DMS 273 (cell line): ENCODE results near the gene DNASE1.
"Not testable (repeated sequence)": the region's sequence is repeated elsewhere in the genome, so short reads cannot be mapped to it uniquely, and the experiment has no call there.

Experiments used
- DNase-seq: peaks from one replicate; lab custom pipeline; 2025; ENCODE audit not compliant: unreplicated experiment; lab: John Stamatoyannopoulos, UW

DNASE1 gene

DNA sequence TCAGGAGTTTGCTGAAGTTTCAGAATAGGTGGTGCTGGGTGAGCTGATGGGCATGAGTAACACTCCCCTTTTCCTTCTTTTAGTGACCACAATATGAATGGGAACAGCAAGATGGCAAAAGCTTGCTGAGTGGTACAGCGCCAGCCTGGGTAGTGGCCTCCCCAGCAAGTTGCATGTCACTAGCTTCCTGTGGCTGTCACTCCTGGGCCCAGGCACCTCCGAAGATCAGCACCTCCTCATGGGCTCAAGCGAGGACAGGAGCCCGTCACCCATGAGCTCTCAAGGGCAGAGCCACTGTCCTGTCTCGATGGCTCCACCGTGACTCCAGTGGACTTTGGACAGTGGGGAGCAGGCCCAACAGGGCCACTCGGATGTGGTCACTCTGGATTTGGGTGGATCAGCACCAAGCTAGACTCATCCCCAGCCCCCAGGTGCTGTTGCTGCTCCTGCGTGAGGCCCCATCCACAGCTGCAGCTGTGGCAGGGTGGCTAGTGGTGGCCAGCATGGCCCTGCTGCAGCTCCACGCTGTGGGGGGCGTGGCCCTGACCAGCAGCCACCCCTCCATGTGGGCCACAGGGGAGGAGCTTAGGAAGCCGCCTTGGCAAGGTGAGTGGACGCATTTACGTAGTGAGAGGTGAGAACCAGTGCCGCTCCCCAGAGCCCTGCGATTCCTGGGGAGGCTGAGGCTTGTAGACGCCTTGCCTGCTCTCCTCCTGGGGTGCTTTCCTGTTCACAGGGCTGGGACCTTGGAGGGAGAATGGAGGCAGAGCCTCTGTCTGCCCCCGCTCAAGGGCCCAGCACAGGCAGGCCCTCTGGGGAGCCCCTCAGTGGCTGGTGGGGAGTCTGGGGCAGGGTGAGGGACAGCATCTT is 13.6 kb upstream of the DNASE1 start:
- DNase-seq = no peak

DNA sequence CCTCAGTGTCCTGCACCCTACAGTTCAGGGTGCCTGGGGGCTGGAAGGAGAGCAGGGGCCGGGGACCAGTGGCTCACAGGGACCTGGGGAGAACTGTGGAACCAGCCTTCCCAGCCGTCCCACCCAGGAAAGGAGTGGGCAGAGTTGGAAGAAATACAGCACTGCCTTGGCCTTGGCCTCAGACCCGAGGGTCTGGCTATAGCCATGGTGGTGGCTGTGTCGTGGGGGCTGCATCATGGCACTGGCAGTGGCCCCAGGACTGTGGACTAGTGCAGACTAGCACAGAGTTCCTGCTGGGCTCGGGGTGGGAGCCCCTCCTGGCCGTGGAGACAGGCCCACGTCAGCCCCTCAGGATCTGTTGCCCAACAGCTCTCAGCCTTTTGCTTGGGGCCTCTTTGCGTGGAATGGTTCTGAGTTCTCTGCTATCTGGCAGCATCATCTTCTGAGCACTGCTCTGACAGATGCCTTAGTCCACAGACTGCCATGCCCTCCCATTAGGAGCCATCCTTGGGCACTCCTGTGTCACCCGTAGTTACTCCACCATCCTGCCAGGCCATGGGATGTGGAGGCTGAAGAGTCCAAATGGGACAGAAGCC is 12.6 kb upstream of the DNASE1 start:
- DNase-seq = no peak

DNA sequence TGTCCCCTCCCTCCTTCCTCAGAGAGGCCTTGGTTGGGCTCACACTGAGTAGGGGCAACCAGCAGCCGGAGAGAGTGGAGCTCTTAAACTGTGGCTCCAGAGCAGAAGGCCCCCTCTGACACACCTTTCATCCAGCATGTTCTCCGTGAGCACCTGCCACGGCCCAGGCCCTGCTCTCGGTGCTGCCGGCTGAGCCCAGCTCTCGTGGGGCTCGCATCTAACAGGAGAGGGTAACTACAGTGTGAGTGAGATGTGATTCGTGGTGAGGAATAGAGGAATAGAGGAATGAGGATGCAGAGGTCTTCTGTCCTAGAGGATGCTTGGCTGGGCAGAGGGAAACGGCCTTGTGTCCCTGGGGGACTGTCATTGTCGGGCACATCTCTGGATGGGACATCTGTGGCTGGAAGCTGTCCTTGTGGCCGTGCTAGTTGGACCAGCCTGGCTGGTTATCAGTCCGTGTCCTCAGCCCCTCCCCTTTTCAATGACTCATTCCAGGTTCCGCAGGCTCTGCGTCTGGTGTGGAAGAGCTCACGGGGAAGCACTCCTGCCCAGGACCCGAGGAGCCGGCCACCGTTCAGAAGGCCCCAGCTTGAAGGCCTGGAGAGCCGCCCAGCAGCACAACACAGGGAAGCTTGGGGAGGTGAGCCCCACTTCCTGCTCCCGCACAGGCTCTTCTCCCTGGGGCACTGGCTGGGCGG is 11.9 kb upstream of the DNASE1 start:
- no peak for DNase-seq

DNA sequence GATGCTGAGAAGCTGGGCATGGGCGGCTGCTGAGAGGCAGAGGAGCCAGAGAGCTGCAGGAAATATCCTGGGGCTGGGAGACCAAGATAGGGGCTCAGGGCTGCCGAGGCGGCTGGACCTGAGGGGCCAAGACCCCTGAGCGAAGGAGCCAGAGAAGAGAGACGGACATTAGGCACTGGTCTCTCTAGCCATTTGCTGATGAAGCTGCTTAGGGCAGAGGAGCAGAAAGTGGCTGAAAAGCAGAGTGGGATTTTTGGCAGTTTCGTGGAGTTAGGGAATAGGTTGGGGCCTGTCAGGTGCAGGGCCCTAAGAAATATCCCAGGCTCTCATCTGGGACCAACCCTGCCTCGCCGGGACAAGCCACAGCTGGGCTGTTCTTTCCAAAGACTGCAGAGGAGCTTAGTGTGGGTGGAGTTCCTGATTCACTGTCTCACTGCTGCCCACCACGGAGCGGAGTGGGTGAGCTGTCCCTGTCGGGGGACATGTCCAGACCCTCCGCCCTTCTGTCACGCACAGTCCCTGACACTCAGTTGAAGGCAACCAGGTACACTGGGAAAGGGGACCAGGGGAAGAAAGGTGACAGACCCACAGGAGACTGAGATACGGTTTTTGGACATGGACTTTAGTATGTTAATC is 11.3 kb upstream of the DNASE1 start:
- DNase-seq = no peak

DNA sequence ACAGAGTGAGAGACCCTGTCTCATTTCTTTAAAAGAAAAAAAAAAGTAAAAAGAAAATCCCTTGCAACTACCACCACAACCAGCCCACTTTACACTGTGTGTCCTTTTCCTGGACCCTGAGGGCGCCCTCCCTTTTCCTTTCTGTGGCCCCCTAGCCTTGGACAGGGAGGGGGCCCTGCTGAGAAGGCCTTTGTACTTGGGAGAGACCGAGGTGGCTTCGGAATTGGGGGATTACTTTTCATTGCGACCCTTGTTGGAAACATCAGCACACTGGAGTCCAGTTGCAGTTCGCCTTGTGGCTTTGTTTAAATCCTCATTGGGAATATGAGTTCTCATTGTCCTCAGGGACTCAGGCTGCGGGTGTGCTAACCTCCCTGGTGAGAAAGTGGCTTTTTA is 9.4 kb upstream of the DNASE1 start:
- no peak for DNase-seq

DNA sequence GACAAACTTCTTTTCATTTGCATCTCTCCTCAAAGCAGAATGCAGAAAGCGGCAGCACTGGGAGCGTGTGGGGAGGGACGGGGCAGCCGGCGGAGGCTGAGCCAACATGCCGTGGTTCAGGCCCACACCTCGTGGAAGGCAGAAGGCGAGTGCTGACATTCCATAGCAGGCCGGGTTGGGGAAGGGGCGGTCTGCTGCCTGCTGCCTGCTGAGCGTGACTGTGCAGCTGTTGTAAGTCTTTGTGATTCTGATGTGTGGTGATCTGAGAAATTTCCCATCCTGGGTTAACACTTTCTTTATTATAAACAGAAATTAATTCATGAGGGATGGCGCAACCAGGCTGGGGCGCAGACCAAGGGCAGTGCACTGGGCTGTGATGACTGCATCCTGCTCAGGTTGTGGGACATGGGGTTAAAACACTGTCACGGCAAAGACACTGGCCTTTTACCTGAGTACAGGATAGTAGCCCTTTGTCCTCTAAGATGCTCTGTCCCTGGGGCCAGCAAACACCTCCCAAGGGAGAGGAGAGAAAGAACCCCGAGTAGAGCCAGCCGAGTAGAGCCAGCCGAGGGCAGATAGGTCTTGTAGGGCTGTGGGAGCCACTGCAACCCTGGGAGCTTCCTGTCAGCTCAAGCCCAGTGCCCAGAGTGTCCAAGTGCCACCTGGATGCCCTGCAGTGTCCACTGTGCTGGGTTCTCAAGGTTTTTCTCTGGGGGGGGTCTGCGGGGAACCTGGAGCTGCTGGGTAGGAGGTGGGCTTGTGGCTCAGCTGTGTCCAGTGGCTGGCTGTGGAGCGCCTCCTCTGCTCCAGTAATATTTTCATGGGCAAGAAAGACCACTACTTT is 8.8 kb upstream of the DNASE1 start:
- peak; percentile 39 for DNase-seq

DNA sequence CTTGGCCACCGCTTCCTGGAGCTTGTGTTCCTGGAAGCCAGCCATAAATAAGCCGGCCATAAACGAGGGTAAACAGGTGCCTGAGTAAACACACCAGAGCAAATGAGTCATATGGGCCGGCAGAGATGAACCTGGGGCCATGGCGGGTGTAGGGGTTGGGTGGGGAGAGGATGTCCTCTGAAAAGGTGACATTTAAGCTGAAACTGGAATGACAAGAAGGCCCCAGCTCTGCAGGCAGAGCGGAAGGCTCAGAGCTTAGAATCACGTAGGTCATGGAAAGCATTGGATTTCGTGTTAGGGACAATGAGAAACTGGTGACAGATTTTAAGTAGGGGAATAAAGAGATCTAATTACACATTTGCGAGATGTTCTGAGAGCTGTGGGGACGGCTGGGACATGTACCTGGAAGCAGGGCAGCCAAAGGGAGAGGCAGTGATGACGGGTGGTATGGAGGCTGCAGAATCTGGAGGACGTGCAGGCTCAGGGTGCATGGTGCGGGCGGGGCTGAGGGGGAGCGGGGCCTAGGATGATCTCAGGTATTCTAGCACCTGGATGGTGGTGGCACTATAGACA is 8.1 kb upstream of the DNASE1 start:
- DNase-seq = no peak

DNA sequence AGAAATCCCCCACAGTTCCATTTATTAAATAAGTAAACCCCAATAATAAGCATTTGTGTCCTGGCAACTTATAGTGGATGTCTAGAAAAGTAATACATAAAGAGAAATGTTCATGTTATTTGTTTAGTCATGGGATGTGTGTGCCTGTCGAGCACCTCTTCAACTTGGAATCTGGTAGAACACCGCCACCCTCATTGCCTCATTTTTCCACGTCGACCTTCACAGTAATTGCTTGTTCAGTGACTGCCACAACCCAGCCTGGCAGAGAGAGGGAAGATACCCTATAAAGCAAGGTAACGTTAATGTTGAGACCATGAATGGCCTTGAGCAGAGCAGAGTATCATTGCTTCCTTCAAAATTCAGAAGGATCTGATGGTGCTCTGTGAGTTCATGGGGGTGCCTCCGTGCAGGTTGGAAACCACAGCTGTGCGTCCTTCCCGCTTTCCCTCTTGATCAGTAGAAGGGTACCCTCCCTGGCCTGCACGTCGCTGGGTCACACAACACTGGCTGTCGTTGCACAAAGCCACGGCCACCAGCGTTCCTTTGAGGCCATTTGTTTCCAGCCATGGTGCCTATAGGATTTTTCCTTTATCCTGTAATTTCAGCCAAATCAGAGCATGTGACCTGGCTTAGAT is 3.7 kb upstream of the DNASE1 start:
- no peak for DNase-seq

DNA sequence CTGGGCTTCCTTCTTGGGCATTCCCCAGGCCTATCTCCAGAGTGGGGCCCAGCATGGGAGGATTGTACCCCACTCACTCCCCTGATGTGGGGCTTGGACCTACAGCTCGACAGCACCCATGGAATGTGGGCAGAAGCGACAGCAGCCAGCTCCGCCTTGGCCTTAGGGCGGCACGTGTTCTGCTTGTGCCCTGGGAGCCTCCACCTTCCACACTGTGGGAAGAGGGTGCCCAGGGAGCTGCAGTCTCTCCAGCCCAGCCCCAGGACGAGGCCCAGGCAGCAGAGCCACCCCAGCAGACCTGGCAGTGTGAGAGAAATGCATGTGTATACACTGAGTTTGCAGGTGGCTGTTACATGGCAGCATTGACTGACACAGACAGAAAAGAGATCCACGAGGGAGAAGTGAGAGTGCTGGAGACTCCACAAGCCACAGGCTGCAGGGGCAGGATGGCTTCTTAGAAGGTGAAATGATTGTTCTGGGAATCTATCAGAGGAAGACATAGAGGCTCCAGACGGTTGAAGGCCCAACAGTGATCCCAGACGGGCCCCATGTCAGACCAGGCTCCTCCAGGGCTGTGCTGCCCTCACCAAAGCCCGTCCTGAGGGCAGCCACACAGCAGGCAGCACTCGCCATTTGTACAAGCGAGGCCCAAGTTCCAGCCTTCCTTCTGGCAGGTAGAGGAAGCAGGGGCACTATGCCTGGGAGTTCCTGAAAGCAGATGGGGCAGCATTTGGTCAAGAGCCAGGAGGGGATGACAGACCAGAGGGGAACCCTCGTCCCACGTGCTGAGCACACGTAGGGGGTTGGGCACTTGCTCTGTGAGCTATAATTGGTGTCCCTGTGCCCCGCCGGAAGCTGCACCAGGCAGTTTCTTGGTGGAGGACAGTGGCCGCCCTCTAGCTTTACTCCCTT is 2.8 kb upstream of the DNASE1 start:
- peak; percentile 68 for DNase-seq

DNA sequence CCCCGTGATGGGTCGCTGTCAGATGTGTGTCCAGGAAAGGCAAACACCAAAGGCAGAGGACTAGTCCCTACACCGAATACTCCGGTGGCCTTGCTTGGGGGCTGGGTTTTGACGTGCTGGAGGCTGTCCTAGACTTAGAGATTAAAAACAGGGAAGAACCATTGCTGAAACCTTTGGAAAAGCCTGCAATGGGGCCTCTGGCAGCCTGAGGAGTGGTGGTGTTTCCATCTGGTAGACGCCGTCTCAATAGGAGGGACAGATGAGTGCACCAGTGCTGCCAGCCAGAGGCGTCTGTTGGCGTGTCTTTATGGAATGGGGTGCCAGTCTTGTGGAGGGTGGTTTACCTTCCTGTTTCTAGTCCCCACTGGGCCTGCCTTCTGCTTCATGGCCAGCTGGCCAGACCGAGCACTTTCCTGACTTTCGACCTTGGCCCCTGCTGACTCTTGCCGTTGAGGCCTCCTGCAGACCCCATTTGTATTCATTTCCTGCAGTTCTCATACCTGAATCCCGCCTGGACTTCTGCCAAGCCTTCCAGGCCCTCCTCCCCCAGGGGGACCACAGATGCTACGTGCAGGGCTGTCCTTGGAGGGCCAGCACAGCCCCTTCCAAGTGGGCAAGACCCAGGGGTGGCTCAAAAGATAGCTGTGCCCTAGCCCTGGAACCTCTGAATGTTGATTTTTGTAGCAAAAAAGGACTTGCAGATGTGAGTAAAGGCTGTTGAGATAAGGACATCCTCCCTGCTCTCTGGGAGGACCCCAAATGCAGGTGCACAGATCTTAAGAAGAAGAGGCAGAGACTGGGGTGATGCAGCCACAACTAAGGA is 1.9 kb upstream of the DNASE1 start:
- peak; percentile 78 for DNase-seq

DNA sequence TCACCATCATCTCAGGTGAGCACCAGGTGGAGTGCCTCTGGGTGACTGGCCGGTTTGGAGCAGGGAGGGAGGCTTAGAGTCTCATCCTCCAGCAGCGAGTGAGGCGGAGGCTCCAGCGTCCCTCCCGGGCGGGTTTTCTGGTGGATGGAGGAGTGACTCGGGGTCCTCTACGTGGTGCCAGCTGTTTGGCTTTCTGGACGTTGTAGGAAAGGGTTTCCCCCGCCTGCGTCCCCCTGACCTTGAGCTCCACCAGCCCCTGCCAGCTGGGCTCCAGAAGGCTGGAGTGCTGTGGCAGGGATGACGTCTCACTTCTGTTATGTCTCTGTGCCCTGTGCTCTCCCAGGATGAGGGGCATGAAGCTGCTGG is 522 bp downstream of the DNASE1 start:
- no peak for DNase-seq

DNA sequence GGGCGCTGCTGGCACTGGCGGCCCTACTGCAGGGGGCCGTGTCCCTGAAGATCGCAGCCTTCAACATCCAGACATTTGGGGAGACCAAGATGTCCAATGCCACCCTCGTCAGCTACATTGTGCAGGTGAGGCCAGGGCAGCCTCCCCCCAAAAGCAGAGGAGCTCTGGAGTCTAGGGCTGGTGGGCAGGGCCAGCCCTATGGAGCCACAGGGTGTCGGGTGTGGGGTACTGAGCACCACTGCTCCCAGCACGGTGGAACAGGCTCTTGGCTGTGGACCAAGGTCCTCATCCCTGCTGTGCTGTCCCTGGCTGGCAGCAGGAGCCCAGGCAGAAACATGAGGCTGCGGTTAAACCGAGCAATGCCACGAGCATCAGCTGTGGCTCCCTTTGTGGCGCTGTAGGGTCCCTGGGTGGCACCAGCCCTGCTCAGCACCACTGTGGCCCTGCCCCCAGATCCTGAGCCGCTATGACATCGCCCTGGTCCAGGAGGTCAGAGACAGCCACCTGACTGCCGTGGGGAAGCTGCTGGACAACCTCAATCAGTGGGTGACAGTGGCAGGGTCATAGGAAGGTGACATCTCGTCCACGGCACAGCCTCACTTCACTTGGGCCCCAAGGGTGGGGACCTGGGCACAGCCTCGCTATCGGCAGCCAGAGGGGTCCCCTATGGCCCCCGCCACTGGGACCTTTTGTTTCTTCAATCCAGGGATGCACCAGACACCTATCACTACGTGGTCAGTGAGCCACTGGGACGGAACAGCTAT is 1.1 kb downstream of the DNASE1 start:
- DNase-seq = peak; percentile 39

DNA sequence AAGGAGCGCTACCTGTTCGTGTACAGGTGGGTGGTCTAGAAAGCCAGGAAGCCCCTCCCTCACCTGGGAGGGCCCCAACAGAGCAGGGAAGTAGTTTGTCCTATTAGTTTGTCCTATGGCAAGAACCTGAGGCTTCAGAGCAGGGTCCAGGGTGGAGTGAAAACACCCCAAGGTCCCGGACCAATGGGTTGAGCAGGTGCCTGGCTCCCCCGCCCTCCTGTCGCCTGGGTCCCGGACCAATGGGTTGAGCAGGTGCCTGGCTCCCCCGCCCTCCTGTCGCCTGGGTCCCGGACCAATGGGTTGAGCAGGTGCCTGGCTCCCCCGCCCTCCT is 1.6 kb downstream of the DNASE1 start:
- not testable (repeated sequence) for DNase-seq

DNA sequence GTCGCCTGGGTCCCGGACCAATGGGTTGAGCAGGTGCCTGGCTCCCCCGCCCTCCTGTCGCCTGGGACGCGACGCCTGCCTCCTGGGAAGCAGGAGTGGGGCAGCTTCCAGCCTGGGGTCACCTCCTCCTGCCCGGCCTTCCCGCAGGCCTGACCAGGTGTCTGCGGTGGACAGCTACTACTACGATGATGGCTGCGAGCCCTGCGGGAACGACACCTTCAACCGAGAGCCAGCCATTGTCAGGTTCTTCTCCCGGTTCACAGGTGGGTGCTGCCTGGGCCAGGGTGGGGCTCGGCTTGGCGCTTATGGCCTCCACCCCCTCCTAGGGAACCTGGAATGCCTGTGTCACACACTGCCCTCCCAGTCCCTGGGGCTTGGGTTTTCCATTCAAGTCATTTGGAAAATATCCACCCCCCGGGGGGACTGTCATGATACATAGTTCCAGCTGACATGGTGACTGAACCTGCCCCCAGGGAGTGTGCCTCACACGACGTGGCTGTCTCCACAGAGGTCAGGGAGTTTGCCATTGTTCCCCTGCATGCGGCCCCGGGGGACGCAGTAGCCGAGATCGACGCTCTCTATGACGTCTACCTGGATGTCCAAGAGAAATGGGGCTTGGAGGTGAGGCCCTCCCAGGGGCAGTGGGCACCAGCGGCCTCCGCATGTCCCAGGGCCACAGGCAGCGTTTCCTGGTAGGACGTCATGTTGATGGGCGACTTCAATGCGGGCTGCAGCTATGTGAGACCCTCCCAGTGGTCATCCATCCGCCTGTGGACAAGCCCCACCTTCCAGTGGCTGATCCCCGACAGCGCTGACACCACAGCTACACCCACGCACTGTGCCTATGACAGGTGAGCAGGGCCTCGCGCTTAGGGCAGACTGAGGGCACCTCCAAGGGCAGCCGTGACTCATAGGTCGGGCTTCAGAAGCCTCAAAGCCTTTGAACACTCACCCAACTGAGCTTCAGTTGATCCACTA is 2.3 kb downstream of the DNASE1 start:
- no peak for DNase-seq

DNA sequence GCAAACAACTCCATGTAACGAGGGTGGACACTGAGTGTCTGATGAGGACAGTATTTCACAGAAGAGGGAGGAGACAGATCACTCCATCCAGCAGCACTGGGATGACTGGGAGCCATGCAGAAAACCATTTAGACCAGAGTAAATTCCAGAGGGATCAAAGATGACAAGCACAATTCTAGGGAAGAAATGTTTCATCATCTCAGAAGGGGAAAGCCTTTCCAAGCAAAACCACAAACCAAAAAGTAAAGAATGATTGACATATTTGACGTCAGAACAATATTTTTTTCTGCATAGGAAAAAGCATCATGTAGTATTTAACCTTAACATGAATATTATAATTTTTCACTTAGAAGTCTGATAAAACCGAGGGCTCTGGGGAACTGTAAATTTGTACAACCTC is 4.8 kb downstream of the DNASE1 start:
- no peak for DNase-seq

DNA sequence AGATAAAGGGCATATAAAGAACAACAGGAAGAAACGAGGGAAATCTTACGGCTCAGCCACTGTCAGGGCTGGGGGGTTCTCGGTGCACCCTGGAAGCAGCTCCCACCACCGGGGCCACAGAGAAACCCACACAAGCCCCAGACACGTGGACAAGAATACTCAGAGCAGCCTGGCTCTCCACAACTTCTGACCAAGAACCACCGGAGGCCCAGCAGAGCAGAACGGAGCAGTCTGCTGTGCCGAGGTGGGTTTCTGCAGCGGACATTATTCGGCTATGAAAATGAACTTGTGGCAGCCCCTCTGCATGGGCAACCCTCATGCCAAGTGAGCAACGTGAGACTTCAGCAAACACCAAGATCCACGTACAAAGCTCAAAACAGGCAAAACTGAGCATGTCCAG is 6.8 kb downstream of the DNASE1 start:
- no peak for DNase-seq
